HG02885 (cell line): Measurements from ENCODE around the gene RUBCNL.

Experiments used
- ATAC-seq: cut with Tn5 transposase; IDR thresholded peaks from one replicate; pipeline ENCODE4 v1.9.1; 2021; ENCODE audit warnings: mild to moderate bottlenecking; ENCODE audit not compliant: unreplicated experiment, poor library complexity

The RUBCNL gene

GRCh38 chr13:46343279-46343994, 43.6 kb downstream of the RUBCNL start:
- ATAC-seq = no peak

GRCh38 chr13:46342538-46342937, 44.5 kb downstream of the RUBCNL start:
- ATAC-seq = no peak

DNA sequence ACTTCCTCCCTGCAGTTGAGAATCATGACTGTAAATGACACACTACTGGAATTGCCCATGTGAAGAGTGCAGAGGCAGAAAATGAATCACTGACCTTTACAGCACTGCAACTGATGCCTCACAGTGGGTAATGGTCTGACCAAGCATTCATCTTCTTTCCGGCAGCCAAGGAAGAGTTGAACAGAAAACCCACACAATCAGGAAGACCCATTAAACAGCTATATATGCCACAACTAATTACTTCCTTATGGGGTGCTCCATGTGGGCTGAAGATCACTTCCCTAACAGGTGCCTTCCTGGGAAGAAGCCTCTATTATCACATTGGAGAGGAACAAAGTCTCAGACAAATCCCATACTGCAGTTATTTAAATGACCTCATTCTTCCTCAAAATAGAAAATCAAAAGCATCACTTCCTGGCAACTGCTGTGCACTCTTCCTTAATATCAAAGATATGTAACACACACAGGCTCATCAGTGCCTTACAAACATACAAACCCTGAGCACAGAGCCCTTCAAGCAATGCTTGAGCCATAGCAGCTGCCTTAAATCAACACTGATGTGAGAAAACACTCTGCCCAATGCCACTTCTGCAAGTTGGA, 45.8 kb downstream of the RUBCNL start:
- peak; percentile 70 for ATAC-seq

DNA sequence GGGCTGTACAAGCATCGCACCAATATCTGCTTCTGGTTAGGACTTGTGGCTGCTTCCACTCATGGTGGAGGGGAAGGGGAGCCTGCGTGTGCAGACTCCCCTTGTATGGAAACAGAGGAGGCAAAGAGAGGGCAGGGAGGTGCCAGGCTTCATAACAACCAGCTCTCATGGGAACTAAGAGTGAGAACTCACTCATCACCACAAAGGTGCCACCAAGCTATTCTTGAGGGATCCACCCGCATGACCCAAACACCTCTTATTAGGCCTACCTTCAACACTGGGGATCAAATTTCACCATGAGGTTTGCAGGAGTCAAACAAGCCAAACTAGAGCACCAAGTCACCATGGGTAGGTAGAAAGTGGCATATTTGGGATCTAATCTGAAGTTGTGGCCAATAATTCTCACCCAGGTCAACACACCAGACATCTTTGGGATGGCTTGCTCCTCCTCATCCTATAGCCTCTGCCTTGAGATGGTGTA, 46.4 kb downstream of the RUBCNL start:
- ATAC-seq = peak; percentile 1

DNA sequence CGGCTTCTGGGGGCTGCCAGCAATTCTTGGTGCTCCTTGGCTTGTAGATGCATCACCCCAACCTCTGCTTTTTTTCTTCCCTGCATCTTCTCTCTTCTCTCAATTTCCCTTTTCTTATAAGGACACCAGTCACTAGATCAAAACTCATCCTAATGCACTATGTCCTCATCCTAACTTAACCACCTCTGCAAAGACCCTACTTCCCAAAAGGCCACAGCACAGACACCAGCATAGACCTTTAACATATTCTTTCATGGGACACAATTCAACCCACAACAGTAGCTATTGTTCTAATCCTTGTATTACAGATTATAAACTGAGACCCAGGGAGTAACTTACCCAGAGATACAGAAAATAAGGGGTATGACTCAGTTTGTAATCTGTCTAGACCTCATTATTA, 47.0 kb downstream of the RUBCNL start:
- no peak for ATAC-seq

DNA sequence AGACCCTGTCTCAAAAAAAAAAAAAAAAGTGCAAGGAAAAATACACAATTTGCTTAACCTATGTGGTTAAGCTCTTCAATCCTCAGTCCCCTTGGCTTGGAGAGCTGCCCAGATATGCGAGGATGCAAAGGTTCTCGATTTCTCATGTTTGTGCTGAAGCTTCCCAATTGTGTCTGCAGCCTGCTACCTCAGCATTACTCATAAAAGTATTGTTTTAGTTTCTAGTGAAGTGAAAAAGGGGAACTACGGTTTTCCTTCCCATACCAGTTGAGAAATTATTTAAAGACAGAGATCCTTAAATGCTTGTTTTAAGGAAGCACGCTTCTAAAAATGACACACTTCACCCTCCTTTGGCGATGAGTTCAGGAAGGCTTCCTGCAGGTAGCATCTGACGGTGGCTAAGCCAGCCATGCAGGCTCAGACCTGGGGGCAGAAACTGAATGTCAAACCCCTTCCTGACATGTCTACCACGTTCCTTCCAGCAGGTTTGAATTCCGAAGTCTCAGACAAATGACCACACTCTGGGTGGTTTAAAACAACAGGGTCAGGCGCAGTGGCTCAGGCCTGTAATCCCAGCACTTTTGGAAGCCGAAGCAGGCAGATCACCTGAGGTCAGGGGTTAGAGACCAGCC, 47.9 kb downstream of the RUBCNL start:
- ATAC-seq = peak; percentile 53

GRCh38 chr13:46337700-46338099, 49.4 kb downstream of the RUBCNL start:
- ATAC-seq = no peak

DNA sequence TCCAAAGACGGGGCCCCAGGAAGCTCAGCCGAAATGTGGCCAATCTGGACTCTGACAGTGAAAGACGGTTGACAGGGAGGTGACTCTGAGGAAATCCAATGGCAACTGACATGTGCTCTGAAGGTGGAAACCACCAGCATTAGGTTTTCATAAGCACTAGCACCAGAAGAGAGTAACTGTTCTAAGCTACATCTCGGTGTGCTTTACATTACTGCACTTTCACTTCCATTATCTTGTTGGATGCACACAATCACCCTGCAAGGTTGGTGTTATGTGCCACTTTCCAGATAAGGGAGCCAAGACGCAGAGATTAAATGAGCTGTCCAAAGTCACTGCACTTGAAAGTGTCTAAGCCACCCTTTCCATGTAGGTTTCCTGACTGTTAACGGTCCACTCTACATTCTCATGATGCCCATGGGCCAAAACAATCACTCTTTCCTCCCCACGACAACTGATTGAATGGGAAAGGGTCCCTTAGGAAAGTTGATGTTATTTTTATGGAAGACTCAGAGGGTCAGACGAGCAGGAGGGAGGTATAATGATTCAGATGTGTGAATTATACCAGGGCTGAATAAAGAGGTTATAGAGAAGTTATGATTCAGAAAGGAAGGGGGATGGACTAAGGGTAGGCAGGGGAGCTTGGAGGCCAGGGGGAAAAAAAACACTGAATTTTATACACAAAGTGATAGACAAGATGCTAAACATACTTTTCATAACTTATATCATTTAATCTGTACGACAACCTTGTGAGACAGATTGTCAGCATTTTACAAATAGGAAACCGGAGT, 52.8 kb downstream of the RUBCNL start:
- no peak for ATAC-seq

DNA sequence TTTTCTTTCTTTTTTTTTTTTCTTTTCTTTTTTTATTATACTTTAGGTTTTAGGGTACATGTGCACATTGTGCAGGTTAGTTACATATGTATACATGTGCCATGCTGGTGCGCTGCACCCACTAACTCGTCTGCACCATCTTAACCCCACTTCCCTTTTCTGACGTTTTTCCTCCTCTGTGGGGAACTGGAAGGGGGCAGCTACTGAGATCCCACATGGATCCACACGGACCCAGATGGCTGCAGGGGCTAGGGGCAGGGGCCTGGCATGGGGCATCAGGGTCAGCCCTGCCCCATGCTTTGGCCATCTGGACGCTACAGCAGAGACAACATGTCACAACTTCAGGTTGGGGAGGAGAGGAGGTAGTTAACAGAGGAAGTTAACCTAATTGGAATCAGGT, 54.3 kb downstream of the RUBCNL start:
- no peak for ATAC-seq

GRCh38 chr13:46329624-46330023, 57.4 kb downstream of the RUBCNL start:
- no peak for ATAC-seq

DNA sequence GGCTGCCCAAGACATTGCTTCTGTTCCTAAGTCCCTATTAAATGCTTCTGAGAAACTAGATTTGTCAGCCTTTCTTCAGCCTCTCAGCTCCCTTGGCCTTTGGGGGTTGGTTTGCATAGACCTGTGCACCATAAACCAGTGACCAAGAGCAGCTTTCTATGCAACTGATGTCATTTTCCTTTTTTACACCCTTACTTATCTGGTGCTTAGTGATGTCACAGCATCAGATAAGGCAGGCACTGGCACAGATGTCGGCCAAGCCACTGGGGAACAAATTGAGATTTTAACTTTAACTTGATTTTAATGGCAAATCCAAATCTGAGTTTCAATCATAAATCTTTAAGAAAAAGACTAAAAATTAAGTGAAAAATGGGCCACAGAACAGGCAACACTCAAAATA, 59.8 kb downstream of the RUBCNL start:
- no peak for ATAC-seq

DNA sequence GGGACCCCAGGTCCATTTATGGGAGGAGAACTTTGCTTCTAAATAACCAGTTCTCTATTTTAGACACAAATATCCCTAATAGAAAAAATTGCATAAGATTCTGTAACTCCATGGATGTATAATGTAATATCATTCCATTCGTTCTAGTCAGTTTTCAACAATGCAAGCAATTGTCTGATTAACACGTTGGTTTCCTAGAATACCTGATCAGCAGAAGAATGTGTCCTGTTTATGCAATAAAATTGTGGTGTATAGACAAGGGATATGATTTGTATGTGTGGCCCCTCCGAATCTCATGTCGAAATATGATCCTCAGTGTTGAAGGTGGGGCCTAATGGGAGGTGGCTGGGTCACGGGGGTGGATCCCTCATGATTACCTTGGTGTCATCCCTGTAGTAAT, 62.1 kb downstream of the RUBCNL start:
- ATAC-seq = no peak

GRCh38 chr13:46321494-46322225, 65.4 kb downstream of the RUBCNL start:
- ATAC-seq = no peak

DNA sequence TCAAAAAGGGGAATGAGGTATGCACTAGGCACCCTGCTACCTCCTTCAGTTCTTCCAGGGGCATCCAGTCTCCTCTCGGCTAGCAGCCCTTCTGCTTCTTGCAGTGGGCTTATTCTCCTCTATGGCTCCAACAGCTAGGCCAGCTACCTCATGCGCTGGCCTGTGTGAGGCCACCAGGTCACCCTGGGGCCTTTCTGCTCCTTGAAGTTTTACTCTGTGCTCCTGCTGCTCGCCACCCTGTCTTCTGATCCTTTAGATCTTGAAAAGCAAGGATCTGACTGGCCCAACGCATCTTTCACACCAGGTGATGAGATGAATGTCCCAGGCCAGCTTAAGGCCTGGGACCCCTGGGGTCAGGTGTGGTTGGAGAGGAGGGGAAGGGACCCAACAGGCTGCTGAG, 66.2 kb downstream of the RUBCNL start:
- ATAC-seq = no peak

DNA sequence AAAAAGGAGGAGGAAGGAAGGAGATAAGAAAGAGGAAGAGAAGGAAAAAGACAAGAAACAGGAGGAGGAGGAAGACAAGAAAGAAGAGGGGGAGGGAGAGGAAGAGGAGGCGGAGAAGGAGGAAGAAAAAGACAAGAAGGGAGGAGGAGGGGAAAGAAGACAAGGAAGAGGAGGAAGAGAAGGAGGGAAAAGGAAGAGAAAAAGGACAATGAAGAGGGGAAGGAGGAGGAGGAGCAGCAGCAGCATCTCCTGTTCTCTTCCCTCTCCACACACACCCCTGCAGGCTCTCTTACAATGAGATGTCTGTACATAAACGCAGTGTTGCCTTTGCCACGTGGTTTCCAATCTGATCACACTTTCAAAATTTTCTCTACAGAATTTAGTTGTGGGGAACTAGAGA, 66.6 kb downstream of the RUBCNL start:
- no peak for ATAC-seq

GRCh38 chr13:46318986-46319385, 68.1 kb downstream of the RUBCNL start:
- ATAC-seq = no peak

DNA sequence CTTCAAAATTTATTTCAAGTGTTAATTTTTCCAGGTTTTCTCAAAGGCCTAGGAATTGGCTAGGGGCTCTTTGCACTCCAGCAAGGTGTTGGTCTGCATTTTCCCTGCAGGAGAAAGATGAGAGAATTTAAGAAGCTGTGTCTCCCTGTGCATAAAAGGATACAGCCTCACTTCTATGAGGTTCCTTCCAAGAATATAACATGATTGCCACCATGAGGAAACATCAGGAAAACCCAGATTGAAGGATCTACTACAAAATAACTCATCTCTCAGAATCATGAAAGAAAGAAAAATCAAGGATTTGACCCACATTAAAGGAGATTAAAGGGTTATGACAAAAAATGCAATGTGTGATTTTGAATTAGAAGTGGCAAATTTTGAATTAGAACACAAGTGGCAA, 69.9 kb downstream of the RUBCNL start:
- ATAC-seq = no peak

DNA sequence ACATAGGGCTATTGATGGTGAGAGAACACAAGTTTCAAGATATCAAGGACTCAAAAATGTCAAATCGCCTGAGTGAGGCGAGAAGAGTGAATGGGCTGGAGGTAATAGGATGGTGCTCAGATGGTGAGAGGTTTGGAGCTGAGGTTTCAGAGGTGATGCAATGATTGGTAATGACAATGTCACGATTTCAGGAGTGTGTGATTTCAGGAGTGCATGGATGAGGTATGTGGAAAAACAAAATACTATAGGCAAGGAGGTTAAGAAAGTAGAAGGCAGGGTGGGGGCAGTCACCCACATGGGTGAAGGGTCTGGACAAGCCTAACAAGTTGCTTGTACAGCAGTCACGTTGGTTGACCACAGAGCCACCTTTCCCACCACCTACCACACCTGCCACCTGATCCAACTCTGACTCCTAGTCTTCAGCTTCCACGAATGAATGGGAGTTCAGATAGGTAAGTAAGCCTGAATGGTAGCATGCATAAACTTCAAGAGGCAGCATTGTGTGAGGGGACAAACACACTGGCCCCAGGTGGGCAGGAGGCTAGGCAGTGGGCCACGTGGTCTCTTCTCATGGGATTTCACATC, 71.5 kb downstream of the RUBCNL start:
- ATAC-seq = no peak

DNA sequence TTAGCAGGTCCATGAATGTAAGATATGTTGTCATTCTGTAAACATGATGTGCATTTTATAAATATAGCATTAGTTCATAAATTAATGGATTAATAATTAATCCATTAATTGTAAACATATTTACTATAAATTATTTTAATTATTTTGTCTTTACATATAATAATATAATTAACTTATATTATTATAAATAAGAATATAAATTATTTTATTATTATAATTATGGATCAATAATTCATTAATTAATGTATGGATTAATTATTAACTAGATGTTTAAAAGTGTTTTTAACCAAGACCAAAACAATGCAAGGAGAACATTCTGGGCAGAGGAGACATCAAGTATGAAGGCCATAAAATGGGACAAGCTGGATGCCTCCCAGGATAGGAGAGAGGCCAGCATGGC, 72.0 kb downstream of the RUBCNL start:
- ATAC-seq = no peak

DNA sequence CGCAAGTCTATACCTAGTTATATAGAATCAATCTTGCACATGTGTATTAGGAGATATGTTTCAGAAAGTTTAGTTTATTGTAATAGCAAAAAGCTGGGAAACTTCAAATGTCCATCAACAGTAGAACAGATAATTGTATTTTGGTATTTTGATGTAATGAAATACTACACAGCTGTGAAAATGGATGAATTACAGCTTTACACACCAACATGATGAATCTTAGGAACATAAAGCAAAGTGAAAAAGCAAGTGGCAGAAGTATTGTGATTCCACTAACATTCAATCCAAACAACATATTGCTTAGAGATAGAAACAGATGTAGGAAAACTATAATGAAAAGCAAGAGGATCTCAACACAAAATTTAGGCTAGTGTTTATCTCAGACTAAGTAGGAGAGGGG, 72.5 kb downstream of the RUBCNL start:
- ATAC-seq = no peak
